C4-2B (cell line): Measurements from ENCODE around the gene IFT122.

Source experiments
- CTCF ChIP-seq: fragments of 450-650 bp; conservative IDR thresholded peaks from 2 replicates; pipeline ENCODE4 v1.5.1; 2017; ENCODE audit warnings: mild to moderate bottlenecking
- ZFX ChIP-seq: fragments of 450-650 bp; IDR thresholded peaks from 2 replicates; pipeline ENCODE4 v1.6.1; 2017

GRCh38 chr3:129564981-129565644 lies 125.1 kb downstream of the IFT122 start:
- TF ChIP-seq CTCF (no peak), ZFX (no peak)
